Suprapubic skin (tissue), 4 donors: Measurements from ENCODE around the gene TAP1. TPM values are rescaled to one million over a fixed set of nuclear protein-coding genes. Genes with fewer than 3 reads are reported as not detected.
A peak's percentile ranks its signal among the peaks of the same experiment; 100 is the strongest.

Experiments
- DNase-seq, 2 donors: peaks; one replicate each; pipeline ENCODE4 v3.0.0-alpha.2; 2019; ENCODE audit warnings: low spot score in 2 of 2
- H3K27ac ChIP-seq: fragments of 200-600 bp; sonication (generic); one replicate; pipeline ENCODE4 v1.5.1; 2019
- H3K27me3 ChIP-seq: fragments of 200-600 bp; sonication (generic); one replicate; pipeline ENCODE4 v1.5.1; 2019
- H3K36me3 ChIP-seq: fragments of 200-600 bp; sonication (generic); one replicate; pipeline ENCODE4 v1.5.1; 2019
- H3K4me1 ChIP-seq: fragments of 200-600 bp; sonication (generic); one replicate; pipeline ENCODE4 v1.5.1; 2019
- H3K4me3 ChIP-seq: fragments of 200-600 bp; sonication (generic); one replicate; pipeline ENCODE4 v1.5.1; 2019; ENCODE audit warnings: mild to moderate bottlenecking
- H3K9me3 ChIP-seq: fragments of 200-600 bp; sonication (generic); one replicate; pipeline ENCODE4 v1.5.1; 2019
- EP300 ChIP-seq: sonication (generic); formaldehyde crosslinking; IDR thresholded peaks from one replicate; pipeline ENCODE4 v1.6.1; 2017; ENCODE audit warnings: antibody characterized with exemption
- POLR2A ChIP-seq, 2 donors: fragments of 450-650 bp; IDR thresholded peaks; one replicate each; pipeline ENCODE4 v1.6.1; 2017; ENCODE audit warnings: antibody characterized with exemption in 2 of 2, mild to moderate bottlenecking in 2 of 2, moderate library complexity in 2 of 2
- POLR2AphosphoS5 ChIP-seq, 3 donors: sonication (generic); formaldehyde crosslinking; IDR thresholded peaks; one replicate each; pipeline ENCODE4 v1.6.1; 2017; ENCODE audit warnings: antibody characterized with exemption in 3 of 3
- WGBS: methylation state at CpG from one replicate; pipeline ENCODE4 v1.1.5; 2018; 5-methylcytosine and 5-hydroxymethylcytosine counted together
- total RNA-seq, 4 donors: library from RNA; depleted of rRNA; stranded (reverse); fragments of >200 nt; gene quantifications; one replicate each; pipeline ENCODE4 v1.1.0, GENCODE V29; 2016
- TF ChIP-seq, protein P1 (sequence below), 2 donors: fragments of 200-600 bp in 1 of 2; fragments of 450-650 bp in 1 of 2; sonication (generic) in 1 of 2; IDR thresholded peaks; one replicate each; pipeline ENCODE4 v1.5.1; 2016 to 2019; ENCODE audit warnings: antibody characterized with exemption in 2 of 2, mild to moderate bottlenecking in 1 of 2, moderate library complexity in 1 of 2

The TAP1 gene
- total RNA-seq, 4 donors from 2014 or later, result 90.7 to 126 (median 101) TPM

DNA sequence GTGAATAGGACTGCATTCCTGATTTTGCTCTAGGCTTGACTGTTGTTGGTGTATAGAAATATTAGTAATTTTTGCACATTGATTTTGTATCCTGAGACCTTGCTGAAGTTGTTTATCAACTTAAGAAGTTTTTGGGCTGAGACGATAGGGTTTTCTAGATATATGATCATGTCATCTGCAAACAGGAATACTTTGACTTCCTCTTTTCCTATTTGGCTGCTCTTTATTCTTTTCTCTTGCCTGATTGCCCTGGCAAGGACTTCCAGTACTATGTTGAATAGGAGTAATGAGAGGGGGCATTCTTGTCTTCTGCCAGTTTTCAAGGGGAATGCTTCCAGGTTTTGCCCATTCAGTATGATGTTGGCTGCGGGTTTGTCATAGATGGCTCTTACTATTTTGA, 50.1 kb downstream of the TAP1 start:
- Histone ChIP-seq H3K27ac (no peak overlapping the region), H3K36me3 (no peaks in the 10 kb centered on the region), H3K4me1 (no peaks in the 10 kb centered on the region), H3K4me3 (no peak overlapping the region), H3K27me3 (peaks cover 38% of the 10 kb centered on the region), H3K9me3 (peaks cover 4% of the 10 kb centered on the region)
- DNase-seq, result no peak
- WGBS, result 60% methylated on average over 2 of the region's 2 CpGs
- TF ChIP-seq, protein P1, sequence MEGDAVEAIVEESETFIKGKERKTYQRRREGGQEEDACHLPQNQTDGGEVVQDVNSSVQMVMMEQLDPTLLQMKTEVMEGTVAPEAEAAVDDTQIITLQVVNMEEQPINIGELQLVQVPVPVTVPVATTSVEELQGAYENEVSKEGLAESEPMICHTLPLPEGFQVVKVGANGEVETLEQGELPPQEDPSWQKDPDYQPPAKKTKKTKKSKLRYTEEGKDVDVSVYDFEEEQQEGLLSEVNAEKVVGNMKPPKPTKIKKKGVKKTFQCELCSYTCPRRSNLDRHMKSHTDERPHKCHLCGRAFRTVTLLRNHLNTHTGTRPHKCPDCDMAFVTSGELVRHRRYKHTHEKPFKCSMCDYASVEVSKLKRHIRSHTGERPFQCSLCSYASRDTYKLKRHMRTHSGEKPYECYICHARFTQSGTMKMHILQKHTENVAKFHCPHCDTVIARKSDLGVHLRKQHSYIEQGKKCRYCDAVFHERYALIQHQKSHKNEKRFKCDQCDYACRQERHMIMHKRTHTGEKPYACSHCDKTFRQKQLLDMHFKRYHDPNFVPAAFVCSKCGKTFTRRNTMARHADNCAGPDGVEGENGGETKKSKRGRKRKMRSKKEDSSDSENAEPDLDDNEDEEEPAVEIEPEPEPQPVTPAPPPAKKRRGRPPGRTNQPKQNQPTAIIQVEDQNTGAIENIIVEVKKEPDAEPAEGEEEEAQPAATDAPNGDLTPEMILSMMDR (IDR thresholded peaks at IDR 0.05), result no peak
- no peak for TF ChIP-seq POLR2AphosphoS5 (IDR thresholded peaks at IDR 0.05)
- no peak for TF ChIP-seq POLR2A (IDR thresholded peaks at IDR 0.05)
- TF ChIP-seq EP300, result no peak

DNA sequence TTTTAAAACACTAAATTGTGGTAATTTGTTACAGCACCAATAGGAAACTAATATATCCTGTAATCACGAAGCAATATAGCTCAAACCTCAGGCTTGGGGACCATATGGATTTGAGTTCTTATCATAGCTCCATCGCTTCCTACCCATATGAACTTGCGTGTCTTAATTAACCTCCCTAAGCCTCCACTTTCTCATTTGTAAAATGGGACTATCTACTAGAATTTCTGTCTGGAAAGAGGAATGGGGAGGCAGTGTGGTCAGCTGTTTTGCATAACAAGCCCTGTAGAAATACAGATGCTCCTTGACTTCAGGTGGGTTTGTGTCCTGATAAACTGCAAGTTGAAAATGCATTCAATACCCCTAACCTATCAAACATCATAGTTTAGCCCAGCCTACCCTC, 53.8 kb downstream of the TAP1 start:
- TF ChIP-seq, protein P1 (IDR thresholded peaks at IDR 0.05), result no peak
- Histone ChIP-seq H3K27ac (no peak overlapping the region), H3K27me3 (peaks cover 42% of the 10 kb centered on the region), H3K4me1 (peaks cover 10% of the 10 kb centered on the region), H3K36me3 (no peaks in the 10 kb centered on the region), H3K9me3 (peaks cover 4% of the 10 kb centered on the region), H3K4me3 (no peak overlapping the region)
- no peak for DNase-seq
- 92% methylated on average over 3 of the region's 3 CpGs for WGBS

DNA sequence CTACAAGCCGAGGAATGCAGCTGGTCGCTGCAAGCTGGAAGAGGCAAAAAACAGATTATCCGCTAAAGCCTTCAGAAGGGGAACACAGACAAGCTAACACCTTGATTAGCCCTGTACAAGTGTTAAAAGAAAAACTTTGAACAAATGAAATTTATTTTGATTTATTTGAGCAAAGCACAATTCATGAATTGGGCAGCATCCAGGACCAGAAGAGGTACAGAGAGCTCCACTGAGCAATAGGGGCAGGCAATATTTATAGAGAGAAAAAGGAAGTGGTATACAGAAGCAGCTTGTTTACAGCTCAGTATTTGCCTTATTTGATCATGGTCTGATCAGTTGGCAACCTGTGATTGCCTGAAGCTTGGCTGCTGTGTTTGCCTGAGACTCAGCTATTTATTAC, 54.3 kb downstream of the TAP1 start:
- no peak overlapping the region for H3K27ac ChIP-seq
- no peak for TF ChIP-seq EP300
- TF ChIP-seq, protein P1 (IDR thresholded peaks at IDR 0.05), result no peak

DNA sequence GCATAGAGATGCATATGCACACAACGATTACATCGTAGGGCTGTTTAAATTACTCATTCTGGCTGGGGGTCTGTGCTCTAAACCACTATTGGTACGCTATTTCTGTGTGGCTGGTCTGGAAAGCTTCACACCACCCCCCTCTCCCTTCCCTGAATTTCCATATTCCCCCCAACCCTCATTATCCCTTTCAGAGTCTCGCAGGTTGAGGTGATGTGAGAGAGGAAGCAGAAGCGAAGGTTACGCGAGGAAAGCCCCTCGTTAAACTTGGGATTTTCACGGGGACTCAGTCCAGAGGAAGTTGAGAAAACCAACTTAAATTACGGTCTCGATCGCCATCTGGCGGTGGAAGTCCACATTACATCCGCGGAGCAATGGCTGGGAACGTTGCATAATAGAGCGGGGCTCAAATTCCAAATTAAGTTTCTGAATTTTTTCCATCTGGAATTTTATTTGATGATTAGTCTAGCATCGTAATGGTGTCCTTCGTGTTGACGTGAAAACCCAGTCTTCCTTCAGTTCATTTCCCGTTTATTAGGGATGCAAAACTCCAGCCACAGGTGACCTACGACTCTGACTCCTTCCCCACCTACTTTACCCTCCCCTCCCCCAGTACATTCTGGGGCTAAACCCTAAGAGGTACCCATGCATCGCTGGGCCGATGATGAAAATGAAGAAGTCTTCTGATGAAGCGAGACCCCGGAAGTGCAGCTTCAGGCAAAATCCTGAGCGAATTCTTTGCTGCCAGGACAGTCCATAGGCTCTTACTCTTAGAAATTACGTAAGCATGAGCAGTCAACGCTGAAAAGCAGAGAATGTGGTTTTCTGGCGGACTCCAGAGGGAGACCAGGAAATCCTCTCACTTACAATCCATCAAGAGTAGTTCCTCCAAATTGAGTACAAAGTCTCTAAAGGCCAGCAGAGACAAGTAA, 56.4 kb downstream of the TAP1 start:
- 8% methylated on average over 30 of the region's 30 CpGs for WGBS
- no peak for TF ChIP-seq POLR2AphosphoS5 (IDR thresholded peaks at IDR 0.05)
- TF ChIP-seq, protein P1 (IDR thresholded peaks at IDR 0.05), result peak; percentile 78 to 95
- TF ChIP-seq EP300, result no peak
- TF ChIP-seq POLR2A (IDR thresholded peaks at IDR 0.05), result no peak
- DNase-seq, result peak; percentile 86
- Histone ChIP-seq H3K36me3 (no peaks in the 10 kb centered on the region), H3K27me3 (peaks cover 47% of the 10 kb centered on the region), H3K9me3 (peaks cover 4% of the 10 kb centered on the region), H3K4me3 (peak overlapping the region; percentile 22), H3K4me1 (peaks cover 10% of the 10 kb centered on the region), H3K27ac (no peak overlapping the region)

More for the DNA sequence above, 54.3 kb downstream of the TAP1 start:
- DNase-seq, result no peak
- WGBS, result 94% methylated on average over 3 of the region's 3 CpGs
- no peak overlapping the region for H3K4me3 ChIP-seq
- H3K4me1 ChIP-seq, result peaks cover 10% of the 10 kb centered on the region
- peaks cover 44% of the 10 kb centered on the region for H3K27me3 ChIP-seq
- no peaks in the 10 kb centered on the region for H3K36me3 ChIP-seq
- H3K9me3 ChIP-seq, result peaks cover 4% of the 10 kb centered on the region

Other genes with a start within 250 kb of the TAP1 start
- gene HLA-DQA1, start 216.3 kb downstream of the TAP1 start, total RNA-seq, result 10 to 100 TPM in 3 of 4 donors, 1 to 10 TPM in 1; 8.6 to 21.3 (median 11.5) TPM
- 1 to 10 TPM; 1.6 to 9.4 (median 3.7) TPM for gene HLA-DQB1, start 187.0 kb downstream of the TAP1 start, total RNA-seq
- gene HLA-DQA2, start 112.3 kb downstream of the TAP1 start, total RNA-seq, result 10 to 100 TPM in 1 of 4 donors, 1 to 10 TPM in 3; 2.8 to 12.5 (median 5.5) TPM
- gene HLA-DQB2, start 90.2 kb downstream of the TAP1 start, total RNA-seq, result 10 to 100 TPM; 60.4 to 97.2 (median 80.9) TPM
- gene HLA-DOB, start 36.7 kb downstream of the TAP1 start, total RNA-seq, result 1 to 10 TPM; 1.6 to 5.1 (median 2.7) TPM
- gene TAP2, start 15.0 kb downstream of the TAP1 start, total RNA-seq, result 10 to 100 TPM; 17.7 to 20.8 (median 20.1) TPM
- 10 to 100 TPM; 43.6 to 62.7 (median 49.0) TPM for gene PSMB8, start 9.7 kb downstream of the TAP1 start, total RNA-seq
- gene PSMB9, start 488 bp upstream of the TAP1 start, total RNA-seq, result 10 to 100 TPM; 12.6 to 35.8 (median 19.1) TPM
- gene HLA-DMB, start 87.3 kb upstream of the TAP1 start, total RNA-seq, result 10 to 100 TPM; 15.0 to 30.2 (median 18.1) TPM
- 10 to 100 TPM; 18.3 to 57.0 (median 24.2) TPM for gene HLA-DMA, start 99.4 kb upstream of the TAP1 start, total RNA-seq
- gene BRD2, start 114.9 kb upstream of the TAP1 start, total RNA-seq, result 100 to 1,000 TPM; 145 to 246 (median 197) TPM
- gene HLA-DOA, start 155.9 kb upstream of the TAP1 start, total RNA-seq, result 10 to 100 TPM in 1 of 4 donors, 1 to 10 TPM in 3; 6.8 to 14.3 (median 8.0) TPM
- gene HLA-DPA1, start 219.9 kb upstream of the TAP1 start, total RNA-seq, result 100 to 1,000 TPM in 1 of 4 donors, 10 to 100 TPM in 3; 21.1 to 101 (median 91.3) TPM
- gene HLA-DPB1, start 222.3 kb upstream of the TAP1 start, total RNA-seq, result 10 to 100 TPM; 23.7 to 76.6 (median 51.7) TPM